ENCODE results near the gene CDH15.

CDH15 gene

GRCh38 chr16:89197633-89198416 lies 26.3 kb downstream of the CDH15 start:
- TF ChIP-seq CTCF (IDR thresholded peaks at IDR 0.05; ENCODE audit: extremely low read depth, insufficient read depth, missing control alignments), result no peak
- no peak for DNase-seq (ENCODE audit: low spot score)
- in situ Hi-C loops (cut with MboI; ENCODE audit: low pct_unique_long_range_greater_than_20kb, low sequenced_read_pairs, unreplicated experiment), result no loop called here

GRCh38 chr16:89198417-89199240 lies 27.1 kb downstream of the CDH15 start:
- in situ Hi-C loops (cut with MboI; ENCODE audit: low pct_unique_long_range_greater_than_20kb, low sequenced_read_pairs, unreplicated experiment), result no loop called here
- DNase-seq (ENCODE audit: low spot score), result no peak
- TF ChIP-seq CTCF (IDR thresholded peaks at IDR 0.05; ENCODE audit: extremely low read depth, insufficient read depth, missing control alignments), result no peak

GRCh38 chr16:89199241-89200123 lies 27.9 kb downstream of the CDH15 start:
- no peak for DNase-seq (ENCODE audit: low spot score)
- in situ Hi-C loops (cut with MboI; ENCODE audit: low pct_unique_long_range_greater_than_20kb, low sequenced_read_pairs, unreplicated experiment), result no loop called here
- no peak for TF ChIP-seq CTCF (IDR thresholded peaks at IDR 0.05; ENCODE audit: extremely low read depth, insufficient read depth, missing control alignments)

- TF ChIP-seq CTCF (IDR thresholded peaks at IDR 0.05; ENCODE audit: extremely low read depth, insufficient read depth, missing control alignments), result no peak
- no peak for DNase-seq (ENCODE audit: low spot score)
- in situ Hi-C loops (cut with MboI; ENCODE audit: low pct_unique_long_range_greater_than_20kb, low sequenced_read_pairs, unreplicated experiment), result no loop called here
Observed at GRCh38 chr16:89200124-89200849, 28.7 kb downstream of the CDH15 start, which contains the start of gene SLC22A31. TSS of gene SLC22A31 (minus strand) at chr16:89200537. CDS start at chr16:89200501, 36 bp downstream.

GRCh38 chr16:89200850-89201411 lies 29.4 kb downstream of the CDH15 start:
- no peak for DNase-seq (ENCODE audit: low spot score)
- in situ Hi-C loops (cut with MboI; ENCODE audit: low pct_unique_long_range_greater_than_20kb, low sequenced_read_pairs, unreplicated experiment), result no loop called here
- TF ChIP-seq CTCF (IDR thresholded peaks at IDR 0.05; ENCODE audit: extremely low read depth, insufficient read depth, missing control alignments), result no peak

Measured in GM13977 (cell line).